Measurements from ENCODE around the gene MAN1C1.

MAN1C1 gene

GRCh38 chr1:25769625-25770383, 153.2 kb downstream of the MAN1C1 start:
- no peak for TF ChIP-seq CTCF (IDR thresholded peaks at IDR 0.05; ENCODE audit: insufficient read depth, low read length, poor library complexity, severe bottlenecking)
- Histone ChIP-seq H3K27me3 (replicated peaks; ENCODE audit: control insufficient read depth, insufficient read depth, low read length) (no peaks in the 10 kb centered on the region; the same call in 1 of the 2 replicates), H3K36me3 (ENCODE audit: control insufficient read depth, insufficient read depth, low read length) (no peaks in the 10 kb centered on the region), H3K4me3 (replicated peaks; ENCODE audit: low read depth, low read length) (no peak overlapping the region)
- no peak for DNase-seq (ENCODE audit: extremely low read depth, insufficient read length)

GRCh38 chr1:25770541-25771220, 154.1 kb downstream of the MAN1C1 start:
- no peaks in the 10 kb centered on the region for H3K36me3 ChIP-seq (ENCODE audit: control insufficient read depth, insufficient read depth, low read length)
- H3K27me3 ChIP-seq (replicated peaks; ENCODE audit: control insufficient read depth, insufficient read depth, low read length), result no peaks in the 10 kb centered on the region; the same call in 1 of the 2 replicates
- TF ChIP-seq CTCF (IDR thresholded peaks at IDR 0.05; ENCODE audit: insufficient read depth, low read length, poor library complexity, severe bottlenecking), result no peak
- H3K4me3 ChIP-seq (replicated peaks; ENCODE audit: low read depth, low read length), result no peak overlapping the region
- DNase-seq (ENCODE audit: extremely low read depth, insufficient read length), result no peak

- no peak for DNase-seq (ENCODE audit: extremely low read depth, insufficient read length)
These were observed 154.9 kb downstream of the MAN1C1 start for GRCh38 chr1:25771221-25772114.

GRCh38 chr1:25772164-25772563, 155.6 kb downstream of the MAN1C1 start:
- DNase-seq (ENCODE audit: extremely low read depth, insufficient read length), result no peak
- no peak for TF ChIP-seq CTCF (IDR thresholded peaks at IDR 0.05; ENCODE audit: insufficient read depth, low read length, poor library complexity, severe bottlenecking)
- no peaks in the 10 kb centered on the region; the same call in 1 of the 2 replicates for H3K27me3 ChIP-seq (replicated peaks; ENCODE audit: control insufficient read depth, insufficient read depth, low read length)
- no peak overlapping the region for H3K4me3 ChIP-seq (replicated peaks; ENCODE audit: low read depth, low read length)
- no peaks in the 10 kb centered on the region for H3K36me3 ChIP-seq (ENCODE audit: control insufficient read depth, insufficient read depth, low read length)

More at GRCh38 chr1:25771221-25772114, 154.9 kb downstream of the MAN1C1 start:
- no peaks in the 10 kb centered on the region; the same call in 1 of the 2 replicates for H3K27me3 ChIP-seq (replicated peaks; ENCODE audit: control insufficient read depth, insufficient read depth, low read length)
- TF ChIP-seq CTCF (IDR thresholded peaks at IDR 0.05; ENCODE audit: insufficient read depth, low read length, poor library complexity, severe bottlenecking), result no peak
- no peak overlapping the region for H3K4me3 ChIP-seq (replicated peaks; ENCODE audit: low read depth, low read length)
- H3K36me3 ChIP-seq (ENCODE audit: control insufficient read depth, insufficient read depth, low read length), result no peaks in the 10 kb centered on the region

- H3K36me3 ChIP-seq (ENCODE audit: control insufficient read depth, insufficient read depth, low read length), result no peaks in the 10 kb centered on the region
- no peak for TF ChIP-seq CTCF (IDR thresholded peaks at IDR 0.05; ENCODE audit: insufficient read depth, low read length, poor library complexity, severe bottlenecking)
- no peaks in the 10 kb centered on the region; the same call in 1 of the 2 replicates for H3K27me3 ChIP-seq (replicated peaks; ENCODE audit: control insufficient read depth, insufficient read depth, low read length)
- no peak for DNase-seq (ENCODE audit: extremely low read depth, insufficient read length)
- no peak overlapping the region for H3K4me3 ChIP-seq (replicated peaks; ENCODE audit: low read depth, low read length)
These were observed 156.2 kb downstream of the MAN1C1 start for GRCh38 chr1:25772692-25773245.

All from GM06990 (cell line).